GM03348 (cell line): ENCODE data around the gene COL8A1.

ENCODE experiments used
- DNase-seq: peaks from one replicate; pipeline ENCODE4 v3.0.0; 2012; ENCODE audit warnings: low spot score

Gene COL8A1

DNA sequence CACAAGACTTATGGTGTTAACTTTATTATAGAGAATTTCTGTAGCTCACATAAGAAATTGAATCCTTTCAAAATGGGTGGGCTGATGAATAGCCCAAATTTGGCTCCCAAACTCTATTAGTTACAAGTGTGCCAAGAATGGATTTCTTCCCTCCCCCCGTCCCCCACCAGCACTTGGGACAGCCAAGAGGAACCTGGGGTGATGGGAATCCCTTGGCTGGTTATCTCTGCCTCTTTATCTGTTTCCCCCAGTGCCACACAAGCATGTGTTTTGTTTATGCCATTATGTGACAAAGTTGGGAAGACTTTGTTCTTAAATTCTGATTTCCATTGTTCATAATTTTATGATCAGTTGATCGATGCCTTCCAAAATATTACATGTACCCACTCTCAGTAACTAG, 207.6 kb downstream of the COL8A1 start:
- DNase-seq, result no peak

DNA sequence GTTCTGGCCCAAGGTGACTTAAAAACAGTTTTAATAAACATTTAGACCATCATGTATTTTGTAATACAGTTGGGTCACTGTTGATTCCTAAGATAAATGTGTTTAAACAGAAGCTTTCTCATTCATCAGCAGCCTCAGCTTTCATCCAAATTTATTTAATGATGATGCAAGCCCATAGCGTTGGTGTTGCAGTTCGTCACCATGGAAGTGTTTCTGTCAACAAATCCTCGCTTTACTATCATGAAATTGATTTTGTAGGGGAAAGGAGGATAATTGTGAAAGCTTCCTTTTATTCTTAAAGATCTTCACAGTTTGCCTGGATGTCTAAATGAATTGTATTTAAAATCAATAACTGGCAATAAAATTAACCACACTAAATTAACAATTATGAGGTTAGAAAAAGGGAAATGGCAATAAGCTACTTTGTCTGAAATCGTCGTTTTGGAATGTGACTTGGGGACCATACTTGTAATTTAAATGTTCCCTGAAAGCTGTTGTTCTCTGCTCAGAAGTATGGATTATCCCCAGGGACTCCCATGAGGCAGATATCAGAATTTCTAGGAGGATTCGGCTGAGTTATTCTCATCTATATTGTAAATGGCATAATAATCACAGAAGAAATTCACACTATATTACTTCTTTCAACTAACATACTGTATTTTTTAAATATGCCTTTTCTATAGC, 208.2 kb downstream of the COL8A1 start:
- peak; percentile 32 for DNase-seq

DNA sequence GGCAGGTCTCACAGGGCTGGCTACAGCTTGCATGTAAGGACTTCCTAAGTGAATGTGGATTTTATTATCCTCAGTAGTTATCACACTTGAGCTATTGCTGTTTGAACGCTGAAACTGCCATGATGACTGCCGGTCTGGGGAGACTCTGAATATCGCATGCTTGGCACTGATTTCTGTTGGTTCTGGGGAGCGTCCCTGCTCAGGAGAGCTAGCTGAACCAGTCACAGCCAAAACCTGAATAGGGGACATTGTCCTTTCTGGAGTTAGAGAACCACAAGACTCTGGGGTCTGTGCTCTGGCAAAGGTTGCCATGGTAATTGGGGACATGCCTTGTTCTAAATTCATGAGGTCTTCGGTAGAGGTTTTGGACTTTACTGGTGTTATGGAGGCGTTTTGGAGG, 210.0 kb downstream of the COL8A1 start:
- no peak for DNase-seq
